AG04449 (cell line): ENCODE results near the gene DENND4A.
A peak's percentile ranks its signal among the peaks of the same experiment; 100 is the strongest.

Experiments
- CTCF ChIA-PET: fragments of 350-600 bp; formaldehyde crosslinking; extraction: SDS; loops from one replicate; lab custom pipeline; 2021; ENCODE audit warnings: antibody characterized with exemption; lab: Yijun Ruan, JAX
- POLR2A ChIA-PET: fragments of 400-600, 350-600 bp; formaldehyde crosslinking; extraction: SDS; loops from one replicate; lab custom pipeline; 2020; ENCODE audit warnings: antibody characterized with exemption, inconsistent platforms; lab: Yijun Ruan, JAX
- DNase-seq: peaks from one replicate; pipeline ENCODE4 v3.0.0-alpha.2; 2010; ENCODE audit warnings: low read depth, low spot score
- H3K4me3 ChIP-seq: 2 replicates; pipeline ENCODE4 v1.5.1; 2011; ENCODE audit warnings: low read depth, mild to moderate bottlenecking, control low read depth, low read length
- TF ChIP-seq, protein P1 (sequence below): IDR thresholded peaks from one replicate; pipeline ENCODE4 v1.5.1; 2011; ENCODE audit warnings: mild to moderate bottlenecking, moderate library complexity, low read length, control low read depth, inconsistent platforms; ENCODE audit not compliant: insufficient read depth; ENCODE audit errors: missing control alignments

The DENND4A gene

GRCh38 chr15:65792138-65792987, at the start of gene DENND4A:
Gene DENND4A, minus strand, starts transcription at chr15:65792293. Its CDS starts 35,843 bp downstream, at chr15:65756450.
- POLR2A ChIA-PET = interaction anchor here (0.7 to 1.4 kb wide), 2 partner anchors 77 to 181 kb away, joined by 4 read pairs; partner anchors contain the start of genes INTS14 and RAB11A
- DNase-seq = peak; percentile 73
- H3K4me3 ChIP-seq = peak within 1 kb of the TSS; percentile 92
- TF ChIP-seq, protein P1, sequence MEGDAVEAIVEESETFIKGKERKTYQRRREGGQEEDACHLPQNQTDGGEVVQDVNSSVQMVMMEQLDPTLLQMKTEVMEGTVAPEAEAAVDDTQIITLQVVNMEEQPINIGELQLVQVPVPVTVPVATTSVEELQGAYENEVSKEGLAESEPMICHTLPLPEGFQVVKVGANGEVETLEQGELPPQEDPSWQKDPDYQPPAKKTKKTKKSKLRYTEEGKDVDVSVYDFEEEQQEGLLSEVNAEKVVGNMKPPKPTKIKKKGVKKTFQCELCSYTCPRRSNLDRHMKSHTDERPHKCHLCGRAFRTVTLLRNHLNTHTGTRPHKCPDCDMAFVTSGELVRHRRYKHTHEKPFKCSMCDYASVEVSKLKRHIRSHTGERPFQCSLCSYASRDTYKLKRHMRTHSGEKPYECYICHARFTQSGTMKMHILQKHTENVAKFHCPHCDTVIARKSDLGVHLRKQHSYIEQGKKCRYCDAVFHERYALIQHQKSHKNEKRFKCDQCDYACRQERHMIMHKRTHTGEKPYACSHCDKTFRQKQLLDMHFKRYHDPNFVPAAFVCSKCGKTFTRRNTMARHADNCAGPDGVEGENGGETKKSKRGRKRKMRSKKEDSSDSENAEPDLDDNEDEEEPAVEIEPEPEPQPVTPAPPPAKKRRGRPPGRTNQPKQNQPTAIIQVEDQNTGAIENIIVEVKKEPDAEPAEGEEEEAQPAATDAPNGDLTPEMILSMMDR = no peak
- CTCF ChIA-PET = interaction anchor here (1.2 kb wide), 1 partner anchor 12 kb away, joined by 3 read pairs; no protein-coding TSS in a partner anchor

DNA sequence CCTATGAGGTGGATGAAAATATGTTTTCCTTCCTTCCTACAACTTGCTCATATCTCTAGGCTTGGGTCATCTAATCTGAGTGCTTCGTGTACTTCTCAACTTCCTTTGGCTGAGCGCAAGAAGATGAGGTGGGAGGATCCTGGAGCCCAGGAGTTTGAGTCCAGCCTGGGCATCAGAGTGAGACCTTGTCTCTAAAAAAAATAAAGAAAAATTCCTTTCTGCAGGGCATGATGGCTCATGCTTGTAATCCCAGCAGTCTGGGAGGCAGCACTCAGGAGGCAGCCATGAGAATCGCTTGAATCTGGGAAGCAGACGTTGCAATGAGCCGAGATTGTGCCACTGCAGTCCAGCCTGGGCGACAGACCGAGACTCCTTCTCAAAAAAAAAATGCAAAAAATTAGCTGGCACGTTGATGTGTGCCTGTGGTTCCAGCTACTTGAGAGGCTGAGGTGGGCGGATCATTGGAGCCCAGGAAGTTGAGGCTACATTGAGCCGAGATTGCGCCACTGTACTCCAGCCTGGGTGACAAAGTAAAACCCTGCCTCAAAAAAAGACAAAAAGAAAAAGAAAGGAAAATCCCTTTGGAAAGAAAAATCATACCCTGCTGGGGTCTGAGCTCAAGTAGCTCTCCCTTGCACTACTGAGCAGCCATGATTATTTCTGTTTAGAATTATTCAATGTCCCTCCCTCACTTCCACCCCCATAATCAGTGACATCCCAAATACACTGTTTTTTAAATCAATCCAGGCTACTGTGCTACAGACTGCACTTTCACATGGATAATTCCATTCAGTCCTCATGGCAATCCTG, 49.2 kb upstream of the DENND4A start:
- H3K4me3 ChIP-seq = peak overlapping the region; percentile 35
- no peak for DNase-seq
- ChIA-PET CTCF (interaction anchor here (0.6 to 4.1 kb wide), 8 partner anchors 9 to 441 kb away, joined by 3 to 26 read pairs (median 6); no protein-coding TSS in a partner anchor), POLR2A (interaction anchor here (0.6 kb wide), 1 partner anchor 230 kb away, joined by 3 read pairs; the partner anchor contains the start of gene INTS14)
- TF ChIP-seq, protein P1 = no peak

- CTCF ChIA-PET = interaction anchor here (0.7 to 2.3 kb wide), 3 partner anchors 10 to 202 kb away, joined by 3 to 11 read pairs (median 5); no protein-coding TSS in a partner anchor
- DNase-seq = no peak
- POLR2A ChIA-PET = no interaction called here
- H3K4me3 ChIP-seq = no peak overlapping the region
- TF ChIP-seq, protein P1 = no peak
These were observed 47.9 kb upstream of the DENND4A start for GRCh38 chr15:65839985-65840384.

DNA sequence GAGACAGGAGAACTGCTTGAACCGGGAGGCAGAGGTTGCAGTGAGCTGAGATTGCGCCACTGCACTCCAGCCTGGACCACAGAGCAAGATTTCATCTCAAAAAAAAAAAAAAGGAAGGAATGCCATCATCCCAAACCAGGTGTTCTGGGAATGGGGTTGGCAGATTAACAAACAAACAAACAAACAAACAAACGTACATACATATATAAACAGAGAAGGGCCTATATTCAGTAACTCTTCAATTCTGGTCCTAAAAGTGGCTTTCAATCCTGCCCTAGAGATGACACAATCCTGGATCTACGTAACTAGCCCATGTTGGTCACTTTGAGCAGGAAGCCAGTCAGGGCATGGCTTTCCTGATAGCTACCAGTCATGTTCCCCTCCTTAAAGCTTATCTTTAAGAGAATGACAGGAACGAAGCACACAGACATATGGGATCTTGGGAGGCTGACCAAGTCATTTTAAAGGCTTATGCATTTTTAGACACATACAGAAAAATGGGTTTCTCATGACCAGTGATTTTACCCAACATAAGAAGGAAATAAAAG, 47.3 kb upstream of the DENND4A start:
- ChIA-PET POLR2A (no interaction called here), CTCF (interaction anchor here (0.7 to 2.3 kb wide), 3 partner anchors 11 to 201 kb away, joined by 3 to 11 read pairs (median 5); no protein-coding TSS in a partner anchor)
- DNase-seq = no peak
- no peak overlapping the region for H3K4me3 ChIP-seq
- TF ChIP-seq, protein P1 = no peak

DNA sequence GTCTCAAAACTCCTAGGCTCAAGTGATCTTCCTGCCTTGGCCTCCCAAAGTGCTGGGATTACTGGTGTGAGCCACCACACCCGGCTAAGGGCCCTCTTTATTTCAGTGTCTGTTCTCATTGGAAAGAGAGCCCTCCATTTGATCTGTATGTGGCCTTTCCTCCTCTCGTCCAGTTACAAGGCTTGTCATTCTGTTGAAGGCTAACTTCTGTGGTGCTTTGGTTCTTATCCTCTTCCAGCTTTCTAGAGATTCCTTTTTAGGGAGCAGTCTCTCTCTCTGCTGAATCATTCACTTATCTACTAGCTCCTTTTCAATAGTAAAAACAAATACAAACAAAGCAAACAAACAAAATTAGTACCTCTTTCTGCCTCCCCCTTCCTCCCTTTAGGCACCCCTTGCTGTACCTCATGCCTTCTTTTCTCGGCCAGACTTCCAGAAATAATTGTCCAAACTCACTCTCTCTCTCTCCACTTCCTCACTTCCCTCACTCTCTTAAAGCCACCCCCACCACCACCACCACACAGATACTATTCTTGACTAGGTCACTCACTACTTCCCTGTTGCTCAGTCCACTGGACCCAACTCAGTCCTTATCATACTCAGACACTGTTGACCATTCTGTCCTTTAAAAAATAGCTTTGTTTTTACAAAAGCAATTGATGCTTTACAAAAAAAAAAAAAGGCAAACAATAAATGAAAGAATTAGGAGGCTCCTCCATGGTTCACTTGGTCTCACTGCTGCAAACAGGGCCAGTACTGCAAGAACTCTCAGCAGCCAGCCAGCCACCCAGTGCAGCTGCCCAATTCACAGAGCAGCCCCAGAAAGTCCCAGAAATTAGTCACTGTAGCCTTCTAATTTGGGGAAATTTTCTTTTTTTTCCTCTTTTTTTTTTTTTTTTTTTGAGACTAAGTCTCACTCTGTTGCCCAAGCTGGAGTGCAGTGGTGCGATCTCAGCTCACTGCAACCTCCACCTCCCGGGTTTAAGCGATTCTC, 45.5 kb upstream of the DENND4A start:
- no peak overlapping the region for H3K4me3 ChIP-seq
- CTCF ChIA-PET = interaction anchor here (0.7 to 3.6 kb wide), 9 partner anchors 8 to 201 kb away, joined by 3 to 26 read pairs (median 4); no protein-coding TSS in a partner anchor
- TF ChIP-seq, protein P1 = no peak
- DNase-seq = no peak
- POLR2A ChIA-PET = no interaction called here
